ENCODE results near the gene ITPR3. TPM values are rescaled to one million over a fixed set of nuclear protein-coding genes. Genes with fewer than 3 reads are reported as not detected.

Gene ITPR3
- total and polyA plus RNA-seq, 2 experiments from 2014 or later = 4.9 to 10.4 TPM

DNA sequence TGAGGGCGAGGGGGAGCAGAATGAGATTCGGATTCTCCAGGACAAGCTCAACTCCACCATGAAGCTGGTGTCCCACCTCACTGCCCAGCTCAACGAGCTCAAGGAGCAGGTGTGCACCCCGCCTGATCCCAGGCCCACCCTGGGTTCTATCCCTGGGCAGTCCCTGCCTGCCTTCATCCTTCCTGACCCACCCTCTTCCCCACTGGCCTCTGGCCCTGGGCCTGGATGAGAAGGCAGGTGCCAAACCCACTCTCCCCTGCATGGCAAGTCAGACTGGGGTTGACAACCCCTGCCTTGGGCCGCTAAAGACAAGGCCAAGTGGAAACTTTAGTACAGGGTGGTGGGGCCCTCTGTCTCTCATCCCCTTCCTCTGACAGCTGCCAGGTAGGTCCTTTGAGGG, 73.9 kb downstream of the ITPR3 start:
- no peaks in the 10 kb centered on the region for H3K27me3 ChIP-seq (replicated peaks; ENCODE audit: insufficient read depth)
- H3K36me3 ChIP-seq (ENCODE audit: low read depth) = peaks cover 10% of the 10 kb centered on the region; the same call in 1 of the 2 replicates
- WGBS, 2 experiments (ENCODE audit: low coverage in 1 of 2, low lambda C conversion rate in 2 of 2, missing lambda C conversion rate in 2 of 2) = 26 to 31% methylated on average over 5 of the region's 5 CpGs
- no peaks in the 10 kb centered on the region for H3K9me3 ChIP-seq (ENCODE audit: low read depth)
- no peak overlapping the region for H3K4me3 ChIP-seq
- H3K9ac ChIP-seq = peak overlapping the region; percentile 82
- in situ Hi-C loops (cut with MboI) = no loop called here
- H4K20me1 ChIP-seq (ENCODE audit: insufficient read depth) = no peaks in the 10 kb centered on the region
- H3F3A ChIP-seq (ENCODE audit: insufficient read depth) = peaks cover 39% of the 10 kb centered on the region
- no peak overlapping the region for H2AFZ ChIP-seq
- H3K9me2 ChIP-seq (ENCODE audit: insufficient read depth) = no peaks in the 10 kb centered on the region
- TF ChIP-seq EZH2phosphoT487 (IDR thresholded peaks at IDR 0.05; ENCODE audit: insufficient read depth, low read depth) = no peak
- TF ChIP-seq EZH2 (IDR thresholded peaks at IDR 0.05; ENCODE audit: insufficient read depth, poor library complexity, severe bottlenecking) = no peak
- peak overlapping the region; percentile 83 for H3K27ac ChIP-seq
- peak overlapping the region; percentile 18 for H3K4me2 ChIP-seq (ENCODE audit: unreplicated experiment)
- DNase-seq = no peak
- peaks cover 46% of the 10 kb centered on the region for H3K4me1 ChIP-seq (ENCODE audit: insufficient read depth)
- H3K79me2 ChIP-seq (ENCODE audit: insufficient read depth) = no peaks in the 10 kb centered on the region

DNA sequence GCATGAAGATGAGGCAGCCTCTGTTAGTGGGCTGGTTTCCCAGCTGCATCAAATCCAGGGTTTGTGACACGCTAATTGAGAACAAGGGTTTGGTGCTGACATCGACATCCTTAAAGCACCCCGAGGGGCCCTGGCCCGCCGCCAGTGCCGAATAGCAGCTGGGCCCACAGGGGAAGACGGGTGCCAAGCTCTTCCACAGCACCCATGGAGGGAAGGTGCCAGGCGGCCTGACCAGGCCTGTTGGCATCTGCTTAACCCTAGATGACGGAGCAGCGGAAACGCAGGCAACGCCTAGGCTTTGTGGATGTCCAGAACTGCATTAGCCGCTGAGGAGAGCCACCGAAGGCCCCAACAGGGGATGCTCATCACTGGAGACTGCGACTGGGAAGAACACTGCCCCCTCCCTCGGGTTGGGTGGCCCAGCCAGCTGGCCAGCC, 74.3 kb downstream of the ITPR3 start:
- Histone ChIP-seq H3K4me1 (ENCODE audit: insufficient read depth) (peaks cover 46% of the 10 kb centered on the region), H3K27ac (peak overlapping the region; percentile 83), H4K20me1 (ENCODE audit: insufficient read depth) (no peaks in the 10 kb centered on the region), H3K4me2 (ENCODE audit: unreplicated experiment) (peak overlapping the region; percentile 18), H3K27me3 (replicated peaks; ENCODE audit: insufficient read depth) (no peaks in the 10 kb centered on the region), H3K9me3 (ENCODE audit: low read depth) (no peaks in the 10 kb centered on the region), H3F3A (ENCODE audit: insufficient read depth) (peaks cover 39% of the 10 kb centered on the region), H3K79me2 (ENCODE audit: insufficient read depth) (no peaks in the 10 kb centered on the region), H3K9me2 (ENCODE audit: insufficient read depth) (no peaks in the 10 kb centered on the region), H3K36me3 (ENCODE audit: low read depth) (peaks cover 12% of the 10 kb centered on the region; the same call in 1 of the 2 replicates), H3K4me3 (no peak overlapping the region), H2AFZ (no peak overlapping the region), H3K9ac (peak overlapping the region; percentile 82)
- in situ Hi-C loops (cut with MboI) = no loop called here
- WGBS, 2 experiments (ENCODE audit: low coverage in 1 of 2, low lambda C conversion rate in 2 of 2, missing lambda C conversion rate in 2 of 2) = 18 to 24% methylated on average over 16 of the region's 16 CpGs
- peak; percentile 74 for DNase-seq
- TF ChIP-seq EZH2 (IDR thresholded peaks at IDR 0.05; ENCODE audit: insufficient read depth, poor library complexity, severe bottlenecking) = no peak
- no peak for TF ChIP-seq EZH2phosphoT487 (IDR thresholded peaks at IDR 0.05; ENCODE audit: insufficient read depth, low read depth)

DNA sequence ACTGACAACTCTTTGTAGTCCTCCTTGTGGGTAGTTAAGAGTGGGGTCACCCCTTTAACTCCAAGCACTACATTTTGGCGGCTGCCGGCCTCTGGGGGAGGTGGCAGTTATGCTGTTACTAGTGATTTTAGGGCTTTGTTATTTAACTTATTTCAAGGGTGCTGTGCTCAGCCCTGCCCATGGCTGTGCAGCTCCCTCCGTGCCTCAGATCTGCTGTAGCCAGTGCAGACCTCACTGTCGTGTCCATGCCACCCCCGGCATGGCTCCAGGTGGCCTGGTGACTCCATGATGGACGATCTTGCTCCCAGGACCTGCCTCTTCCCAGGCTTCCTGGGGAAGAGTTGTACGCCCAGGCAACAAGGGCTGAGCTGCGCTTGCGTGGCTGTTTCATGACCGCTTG, 75.0 kb downstream of the ITPR3 start:
- Histone ChIP-seq H3K9me2 (ENCODE audit: insufficient read depth) (no peaks in the 10 kb centered on the region), H3K27me3 (replicated peaks; ENCODE audit: insufficient read depth) (no peaks in the 10 kb centered on the region), H3K4me3 (no peak overlapping the region), H4K20me1 (ENCODE audit: insufficient read depth) (no peaks in the 10 kb centered on the region), H3K79me2 (ENCODE audit: insufficient read depth) (no peaks in the 10 kb centered on the region), H3K36me3 (ENCODE audit: low read depth) (peaks cover 12% of the 10 kb centered on the region; the same call in 1 of the 2 replicates), H3K27ac (peak overlapping the region; percentile 83), H3K9me3 (ENCODE audit: low read depth) (no peaks in the 10 kb centered on the region), H2AFZ (no peak overlapping the region), H3K9ac (peak overlapping the region; percentile 82), H3F3A (ENCODE audit: insufficient read depth) (peaks cover 39% of the 10 kb centered on the region), H3K4me1 (ENCODE audit: insufficient read depth) (peaks cover 46% of the 10 kb centered on the region), H3K4me2 (ENCODE audit: unreplicated experiment) (no peak overlapping the region)
- in situ Hi-C loops (cut with MboI) = no loop called here
- no peak for TF ChIP-seq EZH2phosphoT487 (IDR thresholded peaks at IDR 0.05; ENCODE audit: insufficient read depth, low read depth)
- no peak for DNase-seq
- WGBS, 2 experiments (ENCODE audit: low coverage in 1 of 2, low lambda C conversion rate in 2 of 2, missing lambda C conversion rate in 2 of 2) = 89 to 90% methylated on average over 10 of the region's 10 CpGs

DNA sequence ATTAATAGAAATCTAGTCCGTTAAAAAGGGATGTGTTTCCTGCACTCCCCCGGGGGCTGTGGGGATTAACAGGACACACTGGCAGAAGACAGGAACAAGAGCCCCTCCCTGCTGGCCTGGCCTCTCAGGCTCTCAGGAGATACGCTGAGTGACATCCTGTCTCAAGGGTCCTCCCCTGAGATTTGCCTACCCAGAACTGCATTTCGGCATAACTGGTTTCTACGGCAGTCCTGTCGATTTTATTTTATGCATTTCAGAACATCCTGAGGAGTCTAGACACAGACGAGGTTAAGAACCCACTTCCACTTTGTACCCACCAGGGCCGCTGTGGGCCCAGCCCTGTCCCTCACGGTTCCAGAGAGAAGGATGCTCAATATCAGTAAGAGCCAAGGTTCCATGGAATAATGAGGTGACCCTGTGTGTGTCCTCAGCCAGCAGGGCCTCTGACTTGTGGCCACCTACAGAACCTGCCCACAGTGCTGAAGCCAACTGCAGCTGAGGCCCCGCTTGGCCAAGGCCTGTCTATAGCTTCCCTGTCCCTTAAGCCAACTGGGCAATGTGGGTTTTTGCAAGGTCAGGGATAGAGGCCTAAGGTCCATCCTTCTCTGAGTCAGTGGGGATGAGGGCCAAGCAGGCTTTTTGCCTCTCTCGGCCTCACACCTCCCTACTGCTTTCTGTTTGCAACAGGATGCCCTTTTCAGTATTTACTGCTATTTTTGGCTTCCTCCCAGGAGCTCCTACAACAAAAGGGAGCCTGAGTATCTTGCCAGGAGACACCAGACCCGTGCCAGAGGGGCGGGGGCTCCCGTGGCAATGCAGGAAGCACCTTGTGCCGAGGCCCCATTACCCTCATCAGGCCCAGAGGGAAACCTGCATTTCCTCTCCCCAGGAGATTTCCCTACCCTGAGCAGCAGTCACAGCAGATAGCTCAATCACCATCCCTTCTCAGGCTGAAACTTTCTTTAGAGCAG, 75.7 kb downstream of the ITPR3 start:
- Histone ChIP-seq H3K4me2 (ENCODE audit: unreplicated experiment) (no peak overlapping the region), H3K27ac (peak overlapping the region; percentile 42), H3K9me3 (ENCODE audit: low read depth) (no peaks in the 10 kb centered on the region), H3K4me1 (ENCODE audit: insufficient read depth) (peaks cover 48% of the 10 kb centered on the region), H3K79me2 (ENCODE audit: insufficient read depth) (no peaks in the 10 kb centered on the region), H3F3A (ENCODE audit: insufficient read depth) (peaks cover 39% of the 10 kb centered on the region), H3K36me3 (ENCODE audit: low read depth) (peaks cover 12% of the 10 kb centered on the region; the same call in 1 of the 2 replicates), H3K9ac (peak overlapping the region; percentile 31; the same call in 1 of the 2 replicates), H3K4me3 (no peak overlapping the region), H2AFZ (no peak overlapping the region), H4K20me1 (ENCODE audit: insufficient read depth) (no peaks in the 10 kb centered on the region), H3K27me3 (replicated peaks; ENCODE audit: insufficient read depth) (no peaks in the 10 kb centered on the region), H3K9me2 (ENCODE audit: insufficient read depth) (no peaks in the 10 kb centered on the region)
- in situ Hi-C loops (cut with MboI) = no loop called here
- TF ChIP-seq EZH2 (IDR thresholded peaks at IDR 0.05; ENCODE audit: insufficient read depth, poor library complexity, severe bottlenecking) = no peak
- TF ChIP-seq EZH2phosphoT487 (IDR thresholded peaks at IDR 0.05; ENCODE audit: insufficient read depth, low read depth) = no peak
- 76 to 80% methylated on average over 15 of the region's 15 CpGs for WGBS, 2 experiments (ENCODE audit: low coverage in 1 of 2, low lambda C conversion rate in 2 of 2, missing lambda C conversion rate in 2 of 2)
- DNase-seq = peak; percentile 68

Data from GM23248 (cell line).